Posterior vena cava (tissue), 2 donors: ENCODE results near the gene CD3G. TPM values are rescaled to one million over a fixed set of nuclear protein-coding genes. Genes with fewer than 3 reads are reported as not detected.
"Not testable (repeated sequence)": the region's sequence is repeated elsewhere in the genome, so short reads cannot be mapped to it uniquely, and the experiment has no call there.

Experiments
- DNase-seq: peaks from one replicate; pipeline ENCODE4 v3.0.0-alpha.2; 2020; ENCODE audit warnings: low spot score
- intact Hi-C, 2 donors: fragments of 100-400 bp; cut with DNase I; formaldehyde crosslinking; loops; one replicate each; pipeline versions ENCODE4 v1.14.1 to v1.14.2; 2022 to 2023
- total RNA-seq, 2 donors: library from RNA; stranded (reverse); fragmentation: NEBNext Ultra II Directional; extraction: Animal tissue kit (Norgen Biotek cat#: 25700); gene quantifications; one replicate each; pipeline ENCODE4 v1.2.1, GENCODE V29; 2021
- donor health status: DM: yes; HTN: yes; CAD: no.
- donor health status: DM: yes; HTN: yes; CAD: no.

Gene CD3G
- total RNA-seq, 2 donors from 2014 or later, result 0.57 to 1.1 TPM

DNA sequence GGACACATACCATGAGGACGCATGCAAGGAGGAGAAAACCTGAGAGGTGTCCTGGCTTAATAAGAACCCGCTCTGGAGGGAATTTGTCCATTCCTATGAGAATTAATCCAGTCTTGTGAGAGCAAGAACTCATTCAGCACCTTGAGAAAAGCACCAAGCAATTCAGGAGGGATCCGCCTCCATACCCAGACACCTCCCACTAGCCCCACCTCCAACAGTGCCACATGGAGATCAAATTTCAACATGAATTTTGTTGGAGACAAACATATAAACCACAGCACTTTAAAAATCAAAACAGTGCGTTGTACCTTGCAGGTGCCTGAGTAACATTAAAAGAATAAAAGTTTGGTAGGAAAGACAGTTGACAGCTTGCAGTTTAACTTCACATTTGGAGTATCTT is 26.6 kb downstream of the CD3G start:
- no peak for DNase-seq
- intact Hi-C loops, result no loop called here

DNA sequence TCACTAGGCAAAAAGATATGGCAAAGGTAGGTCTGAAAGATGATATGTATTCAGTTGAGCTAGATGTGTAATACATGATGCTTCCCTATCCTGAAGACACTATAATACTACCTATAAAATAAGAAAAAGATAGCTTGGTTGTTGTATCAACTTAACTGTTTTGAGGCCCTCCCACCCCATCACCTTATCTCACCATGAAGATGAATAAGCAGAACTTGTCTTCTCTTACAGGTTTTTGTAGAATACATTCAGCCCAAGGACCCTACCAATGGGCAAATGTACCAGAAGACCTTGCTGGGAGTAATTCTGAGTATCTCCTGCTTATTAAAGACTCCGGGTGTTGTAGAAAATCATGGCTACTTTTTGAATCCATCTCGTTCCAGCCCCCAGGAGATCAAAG is 29.1 kb downstream of the CD3G start:
- DNase-seq, result no peak

DNA sequence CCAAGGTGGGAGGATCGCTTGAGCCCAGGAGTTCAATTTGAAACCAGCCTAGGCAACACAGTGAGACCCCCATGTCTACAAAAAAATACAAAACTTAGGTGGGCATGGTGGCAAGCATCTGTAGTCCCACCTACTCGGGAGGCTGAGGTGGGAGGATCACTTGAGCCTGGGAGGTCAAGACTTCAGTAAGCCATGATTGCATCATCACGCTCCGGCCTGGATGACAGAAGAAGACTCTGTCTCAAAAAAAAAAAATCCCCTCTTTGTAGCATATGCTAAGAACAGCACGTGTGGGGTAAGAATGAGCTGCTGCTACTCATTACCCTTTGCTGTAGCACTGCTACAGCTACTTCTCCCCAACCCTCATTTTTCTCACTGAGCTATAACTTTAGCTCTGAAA is 29.7 kb downstream of the CD3G start:
- intact Hi-C loops, result no loop called here
- no peak for DNase-seq

More for the DNA sequence above, 29.1 kb downstream of the CD3G start:
- intact Hi-C loops, result no loop called here

DNA sequence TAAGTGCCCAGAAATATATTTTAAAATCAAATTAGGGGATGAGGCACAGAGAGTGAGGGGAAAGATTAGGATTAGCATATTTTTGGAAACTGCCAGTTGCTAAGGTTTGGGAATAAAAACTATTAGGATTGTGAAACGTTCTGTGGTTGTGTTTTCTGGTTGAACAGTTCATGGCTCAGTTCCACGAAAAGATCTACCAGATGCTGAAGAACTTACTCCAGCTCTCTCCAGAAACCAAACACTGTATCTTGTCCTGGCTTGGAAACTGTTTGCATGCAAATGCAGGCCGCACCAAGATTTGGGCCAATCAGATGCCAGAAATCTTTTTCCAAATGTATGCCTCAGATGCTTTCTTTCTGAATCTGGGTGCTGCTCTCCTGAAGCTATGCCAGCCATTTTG is 30.6 kb downstream of the CD3G start:
- DNase-seq, result no peak
- intact Hi-C loops, result no loop called here

DNA sequence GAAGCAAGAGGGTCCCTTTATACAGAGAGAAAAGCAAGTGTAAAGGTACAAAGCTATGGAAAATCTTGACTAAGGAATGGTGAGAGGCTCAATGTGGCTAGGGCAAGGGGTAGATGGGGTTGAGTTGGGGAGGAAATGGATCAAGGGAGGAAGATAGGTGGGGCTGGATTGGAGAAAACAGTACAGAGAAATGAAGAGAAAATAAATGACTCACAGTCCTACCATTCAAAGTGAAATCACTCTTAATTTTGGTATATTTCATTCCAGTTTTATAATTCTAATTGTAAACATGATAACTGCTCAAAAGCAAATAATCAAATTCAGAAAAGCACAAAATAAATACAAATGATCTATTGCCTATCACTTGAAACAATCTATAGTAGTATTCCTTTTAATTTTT is 31.8 kb downstream of the CD3G start:
- intact Hi-C loops, result no loop called here
- DNase-seq, result no peak

DNA sequence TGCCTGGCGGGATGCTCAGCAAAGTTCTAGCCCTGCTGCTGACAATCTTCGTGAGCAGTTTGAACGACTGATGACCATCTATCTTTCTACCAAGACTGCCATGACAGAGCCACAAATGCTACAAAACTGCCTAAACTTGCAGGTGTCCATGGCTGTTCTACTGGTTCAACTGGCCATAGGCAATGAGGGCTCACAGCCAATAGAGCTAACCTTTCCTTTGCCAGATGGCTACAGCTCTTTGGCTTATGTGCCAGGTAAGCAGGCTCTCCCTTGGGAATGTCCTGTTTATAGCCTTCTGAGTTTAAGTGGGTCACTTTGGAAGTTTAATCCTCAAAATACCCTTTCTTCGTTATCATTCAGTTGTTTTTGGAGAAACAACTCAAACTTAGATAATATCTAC is 35.4 kb downstream of the CD3G start:
- intact Hi-C loops, result no loop called here
- no peak for DNase-seq

DNA sequence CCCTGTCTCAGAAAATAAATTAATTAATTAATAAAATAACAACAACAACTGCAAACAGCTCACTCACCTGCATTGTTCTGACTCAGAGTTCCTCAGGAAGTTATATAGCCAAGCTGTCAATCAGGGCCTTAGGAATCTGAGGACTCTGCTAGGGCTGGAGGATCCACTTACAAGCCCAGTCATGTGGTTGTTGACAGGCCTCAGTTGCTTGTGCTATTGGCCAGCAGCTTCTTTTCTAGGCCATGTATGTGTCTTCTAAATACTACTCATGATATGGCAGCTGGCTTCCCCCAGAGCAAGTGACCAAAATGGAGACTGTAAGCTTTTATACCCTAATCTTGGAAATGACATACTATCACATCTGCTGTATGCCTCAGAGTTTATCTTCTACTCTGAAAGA is 36.4 kb downstream of the CD3G start:
- intact Hi-C loops, result no loop called here
- DNase-seq, result no peak

DNA sequence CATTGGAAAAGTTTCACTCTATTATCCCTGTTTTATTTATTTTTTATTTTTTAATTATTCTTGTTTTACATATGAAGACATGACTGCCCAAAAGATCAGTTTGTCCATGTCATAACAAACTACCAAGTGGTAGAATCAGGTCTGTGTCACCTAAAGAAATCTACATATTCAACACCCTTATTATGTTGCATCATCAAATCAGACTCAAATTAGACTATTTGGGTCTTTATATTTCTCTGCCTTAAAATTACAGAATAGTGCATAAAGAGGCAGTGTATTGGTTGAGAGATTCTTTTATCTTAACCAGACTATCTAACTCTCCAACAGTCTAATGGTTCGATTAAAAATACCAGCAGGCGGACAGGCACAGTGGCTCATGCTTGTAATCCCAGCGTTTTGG is 38.8 kb downstream of the CD3G start:
- intact Hi-C loops, result no loop called here
- DNase-seq, result no peak

DNA sequence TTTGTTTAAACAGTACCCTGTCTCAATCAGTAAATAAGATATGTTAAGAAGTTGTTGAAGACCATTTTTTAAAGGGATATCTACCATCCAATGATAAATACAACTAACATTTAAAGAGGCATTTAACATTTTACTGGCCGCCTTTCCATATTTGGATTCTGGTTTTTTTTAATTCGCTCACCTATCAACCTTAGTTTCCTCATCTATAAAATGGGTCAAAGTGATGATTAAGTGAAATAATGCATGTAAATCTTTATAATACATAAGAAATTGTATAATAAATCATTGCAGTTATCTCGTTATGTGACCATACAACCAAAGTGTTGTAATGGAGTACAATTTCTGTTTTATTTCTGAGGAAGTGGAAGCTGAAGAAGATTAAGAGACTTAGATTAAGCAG is 39.5 kb downstream of the CD3G start:
- DNase-seq, result no peak
- intact Hi-C loops, result no loop called here

DNA sequence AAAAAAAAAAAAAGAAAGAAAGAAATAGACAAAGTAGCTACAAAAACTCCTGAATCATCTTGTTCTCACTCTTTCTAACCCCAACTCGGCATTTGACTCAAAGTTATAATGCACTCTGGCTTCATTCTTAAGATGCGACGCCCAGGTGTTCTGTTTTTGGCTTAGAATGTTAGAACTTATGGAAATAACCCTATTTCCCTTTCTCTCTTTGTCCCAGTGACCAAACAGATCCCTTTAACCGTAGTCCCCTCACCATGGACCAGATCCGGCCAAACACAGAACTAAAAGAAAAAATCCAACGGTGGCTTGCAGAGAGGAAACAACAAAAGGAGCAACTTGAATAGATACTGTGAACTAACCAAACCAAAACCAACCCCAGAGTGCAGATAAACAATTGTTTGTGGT is 52.0 kb downstream of the CD3G start:
- DNase-seq, result no peak
- intact Hi-C loops, result loop anchor here in 1 of 2 donors (10.0 kb wide), 1 partner anchor 99 kb away; no protein-coding TSS in a partner anchor

DNA sequence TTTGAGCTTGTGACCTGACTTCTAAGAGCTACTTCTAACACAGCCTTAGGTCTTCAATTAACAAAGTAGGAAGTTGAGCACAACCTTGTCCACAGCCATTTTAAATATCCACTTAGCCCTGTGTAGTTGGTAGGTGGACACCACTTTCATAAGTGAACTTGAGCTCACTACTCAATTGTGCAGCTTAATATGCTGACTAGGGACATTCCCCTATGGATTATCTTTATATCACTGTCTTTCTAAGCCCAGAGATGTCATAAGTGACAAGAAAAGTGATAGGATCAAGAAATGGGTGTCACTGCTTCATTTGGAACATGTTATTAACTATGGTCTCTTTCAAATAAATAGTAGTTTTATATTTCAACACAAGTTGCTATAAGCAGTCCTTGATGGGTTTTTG is 53.3 kb downstream of the CD3G start:
- DNase-seq, result no peak
- intact Hi-C loops, result loop anchor here in 1 of 2 donors (10.0 kb wide), 1 partner anchor 97 kb away; no protein-coding TSS in a partner anchor

DNA sequence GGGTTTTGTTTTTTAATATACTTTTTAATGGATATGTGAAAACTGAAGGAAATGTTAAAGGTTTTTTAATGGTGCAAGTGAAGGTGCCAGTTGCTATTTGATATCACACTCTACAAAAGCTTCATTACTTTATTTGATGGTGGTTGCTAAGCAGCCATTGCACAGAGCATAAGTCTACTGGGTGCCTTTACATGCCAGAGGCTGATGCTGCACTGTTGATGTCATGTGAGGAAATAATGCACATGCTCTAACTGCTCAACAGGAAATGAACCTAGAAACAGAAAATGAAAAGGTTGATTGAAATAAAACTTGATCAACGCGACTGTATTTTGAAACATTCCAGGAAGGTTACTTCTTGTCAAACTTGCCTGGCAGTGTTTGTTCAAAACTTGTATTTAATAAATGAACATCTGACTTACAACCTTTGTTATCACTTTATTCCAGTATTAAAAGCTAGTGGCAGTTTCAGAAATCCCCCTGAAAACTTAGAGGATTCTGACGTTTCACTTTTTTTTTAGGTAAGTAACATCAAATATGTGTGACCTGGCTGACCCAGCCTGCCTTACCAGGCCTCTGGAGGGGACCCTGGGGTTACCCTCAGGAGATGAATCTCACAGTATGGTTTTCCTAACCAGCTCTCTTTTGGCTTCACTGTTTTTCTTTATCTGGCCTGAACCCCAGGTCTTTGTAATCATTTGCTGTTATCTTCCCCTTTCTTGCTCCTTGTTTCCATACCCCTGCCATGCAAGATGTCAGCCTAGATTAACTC is 54.8 kb downstream of the CD3G start:
- intact Hi-C loops, result loop anchor here in 1 of 2 donors (10.0 kb wide), 1 partner anchor 96 kb away; no protein-coding TSS in a partner anchor

DNA sequence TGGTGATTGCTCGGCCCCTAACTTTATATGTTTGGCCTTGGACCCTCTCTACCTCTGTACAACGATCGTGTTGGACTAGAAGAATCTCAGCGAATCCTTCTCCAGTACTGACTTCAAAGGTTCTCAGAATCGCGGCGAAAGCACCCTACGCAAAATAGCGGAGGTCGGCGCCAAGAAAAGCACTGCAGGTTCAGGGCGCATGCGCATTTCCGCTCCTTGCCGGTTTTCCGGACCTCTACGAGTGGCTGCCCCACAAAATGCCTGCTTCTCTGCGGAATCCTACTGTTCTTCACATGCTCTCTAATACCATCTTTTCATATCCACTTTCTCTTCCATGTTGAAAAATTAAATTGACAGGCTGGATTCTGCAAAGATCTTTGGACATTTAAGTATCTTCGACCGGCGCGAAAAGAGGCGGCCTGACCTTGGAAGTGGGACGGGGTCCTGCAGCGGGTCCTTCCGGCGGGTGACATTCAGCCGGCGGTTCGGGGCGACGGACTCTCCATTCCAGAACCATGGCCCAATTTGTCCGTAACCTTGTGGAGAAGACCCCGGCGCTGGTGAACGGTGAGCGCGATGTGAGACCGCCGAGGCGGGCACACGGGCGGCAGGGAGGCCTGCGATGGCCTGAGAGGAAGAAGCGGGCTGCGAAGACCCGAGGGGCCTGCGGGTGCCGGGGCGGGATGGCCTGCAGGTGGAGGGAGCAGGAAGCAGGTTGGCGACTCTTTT is 57.2 kb downstream of the CD3G start, which contains the start of gene ATP5MG:
TSS of gene ATP5MG (plus strand) at position 456 of the 729 bp plus-strand sequence. CDS start at position 516, 60 bp downstream.
- DNase-seq, result peak; percentile 97
- intact Hi-C loops, result loop anchor here in 1 of 2 donors (5.0 kb wide), 1 partner anchor 86 kb away; no protein-coding TSS in a partner anchor

More for the DNA sequence above, 54.8 kb downstream of the CD3G start:
- no peak for DNase-seq

DNA sequence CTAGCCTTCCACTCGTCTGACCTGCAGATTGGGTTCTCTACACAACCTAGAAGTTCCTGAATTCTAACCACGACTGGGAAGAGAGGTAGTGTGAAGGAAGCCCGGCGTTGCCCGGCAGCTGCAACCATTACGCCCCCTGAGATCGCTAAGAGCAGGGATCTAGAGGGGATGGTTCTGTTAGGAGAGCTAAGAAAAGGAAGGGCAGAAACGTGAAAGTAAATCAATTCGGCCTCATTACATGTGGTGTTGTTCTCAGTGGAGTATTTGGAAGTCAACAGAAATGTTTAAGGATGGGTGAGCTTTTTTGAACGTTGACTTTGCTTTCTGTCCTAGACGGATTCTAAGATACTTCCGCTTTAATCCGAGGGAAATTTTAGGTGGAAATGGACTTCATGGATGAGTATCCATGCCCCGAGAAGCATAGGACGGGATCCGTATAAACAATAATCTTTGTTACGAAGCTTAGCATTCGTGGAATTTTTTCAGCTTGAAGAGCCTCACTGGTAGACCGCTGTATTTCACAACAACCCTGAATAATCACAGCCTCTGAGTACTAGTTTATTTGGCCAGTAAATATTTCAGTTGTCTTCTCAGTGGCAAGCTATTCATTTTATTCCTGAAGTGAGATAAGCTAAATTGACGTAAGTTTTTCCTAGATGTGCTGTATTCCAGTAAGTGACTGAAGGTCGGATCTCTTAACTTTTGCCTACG is 57.9 kb downstream of the CD3G start:
- DNase-seq, result no peak
- intact Hi-C loops, result loop anchor here in 1 of 2 donors (5.0 kb wide), 1 partner anchor 85 kb away; no protein-coding TSS in a partner anchor

DNA sequence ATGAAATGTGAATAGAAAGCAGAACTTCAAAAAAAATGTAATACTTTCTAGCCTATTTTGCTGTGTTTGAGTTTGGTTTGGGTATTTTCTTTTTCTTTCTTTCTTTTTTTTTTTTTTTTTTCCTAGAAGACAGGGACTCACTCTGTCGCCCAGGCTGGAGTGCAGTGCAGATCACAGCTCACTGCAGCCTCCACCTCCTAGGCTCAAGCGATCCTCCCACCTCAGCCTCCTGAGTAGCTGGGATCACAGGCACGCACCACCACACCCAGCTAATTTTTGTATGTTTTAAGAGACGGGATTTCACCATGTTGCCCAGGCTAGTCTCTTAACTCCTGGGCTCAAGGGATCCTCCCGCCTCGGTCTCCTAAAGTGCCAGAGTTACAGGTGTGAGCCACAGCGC is 58.5 kb downstream of the CD3G start:
- not testable (repeated sequence) for DNase-seq
- intact Hi-C loops, result loop anchor here in 1 of 2 donors (5.0 kb wide), 1 partner anchor 85 kb away; no protein-coding TSS in a partner anchor

Other genes starting within 250 kb of the CD3G start
- 1 to 10 TPM; 3.5 to 9.8 TPM for gene SCN4B, start 191.5 kb upstream of the CD3G start, total RNA-seq
- 1 to 10 TPM in 1 of 2 donors, under 1 TPM in 1; 0.14 to 1.4 TPM for gene SCN2B, start 167.7 kb upstream of the CD3G start, total RNA-seq
- gene JAML, start 119.3 kb upstream of the CD3G start, total RNA-seq, result 1 to 10 TPM; 3.8 to 7.0 TPM
- 1 to 10 TPM in 1 of 2 donors, under 1 TPM in 1; 0.52 to 1.6 TPM for gene MPZL3, start 92.0 kb upstream of the CD3G start, total RNA-seq
- gene MPZL2, start 80.0 kb upstream of the CD3G start, total RNA-seq, result 10 to 100 TPM; 29.8 to 53.3 TPM
- gene CD3E, start 39.6 kb upstream of the CD3G start, total RNA-seq, result 1 to 10 TPM; 1.3 to 1.8 TPM
- 1 to 10 TPM in 1 of 2 donors, not detected in 1; 1.2 TPM for gene CD3D, start 1.6 kb upstream of the CD3G start, total RNA-seq
- gene UBE4A, start 15.3 kb downstream of the CD3G start, total RNA-seq, result 10 to 100 TPM; 31.1 to 34.1 TPM
- 100 to 1,000 TPM; 121 to 146 TPM for gene ATP5MG, start 57.3 kb downstream of the CD3G start, total RNA-seq
- 10 to 100 TPM; 47.3 to 59.7 TPM for gene KMT2A, start 92.1 kb downstream of the CD3G start, total RNA-seq
- under 1 TPM in 1 of 2 donors, not detected in 1; 0.43 TPM for gene TTC36, start 183.1 kb downstream of the CD3G start, total RNA-seq
- gene TMEM25, start 186.8 kb downstream of the CD3G start, total RNA-seq, result 10 to 100 TPM; 20.5 to 22.8 TPM
- gene IFT46, start 221.6 kb downstream of the CD3G start, total RNA-seq, result 10 to 100 TPM; 15.9 TPM
- gene ARCN1, start 228.1 kb downstream of the CD3G start, total RNA-seq, result 100 to 1,000 TPM; 148 to 176 TPM